T-cell (primary cell): ENCODE results near the gene FOXO3. TPM values are rescaled to one million over a fixed set of nuclear protein-coding genes. Genes with fewer than 3 reads are reported as not detected.

Experiments used
- ATAC-seq, 4 experiments: fragments of 200-7000 bp in 3 of 4; fragments of 150-1000 bp in 1 of 4; cut with Tn5 transposase; replicated peaks in 1 of 4; 1 replicate in 3 of 4; 2 replicates in 1 of 4; pipeline ENCODE4 v1.10.0; 2021; ENCODE audit warnings: moderate library complexity in 3 of 4, mild to moderate bottlenecking in 2 of 4, moderate number of reproducible peaks in 1 of 4
- CTCF ChIA-PET, 2 donors: fragments of 300-600 bp; sonication (Branson Sonifier 250); formaldehyde crosslinking; loops; one replicate each; lab custom pipeline; 2022; ENCODE audit warnings: antibody characterized with exemption in 2 of 2; lab: Charles Lee
- POLR2A ChIA-PET, 2 donors: fragments of 300-600 bp; sonication (Branson Sonifier 250); formaldehyde crosslinking; loops; one replicate each; lab custom pipeline; 2022; ENCODE audit warnings: antibody characterized with exemption in 2 of 2; lab: Charles Lee
- DNase-seq, 35 experiments: peaks; one replicate each; pipeline versions ENCODE4 v3.0.0 to v3.0.0-alpha.2; 2013 to 2023
- H3K27ac ChIP-seq: one replicate; pipeline ENCODE4 v1.5.1; 2013; ENCODE audit warnings: low read length
- H3K27me3 ChIP-seq, 2 experiments: replicated peaks in 1 of 2; 1 replicate in 1 of 2; 2 replicates in 1 of 2; pipeline versions ENCODE4 v1.6.1 to v1.7.0; 2013; ENCODE audit warnings: low read length in 1 of 2, mixed read lengths in 1 of 2; ENCODE audit not compliant: control insufficient read depth in 2 of 2, insufficient read depth in 2 of 2; ENCODE audit errors: extremely low read depth in 1 of 2
- H3K36me3 ChIP-seq, 2 donors: 1 replicate in 1 of 2; 2 replicates in 1 of 2; pipeline versions ENCODE4 v1.6.1 to v1.7.0; 2013; ENCODE audit warnings: low read length in 1 of 2; ENCODE audit not compliant: control insufficient read depth in 2 of 2, insufficient read depth in 1 of 2; ENCODE audit errors: extremely low read depth in 1 of 2
- H3K4me1 ChIP-seq, 2 experiments: 1 replicate in 1 of 2; 2 replicates in 1 of 2; pipeline versions ENCODE4 v1.6.1 to v1.7.0; 2013; ENCODE audit warnings: low read length in 2 of 2, mixed read lengths in 1 of 2; ENCODE audit not compliant: insufficient read depth in 2 of 2, control insufficient read depth in 1 of 2; ENCODE audit errors: extremely low read depth in 1 of 2
- H3K4me3 ChIP-seq, 2 donors: 1 replicate in 1 of 2; 2 replicates in 1 of 2; pipeline versions ENCODE4 v1.5.1 to v1.7.0; 2013; ENCODE audit warnings: mild to moderate bottlenecking in 2 of 2, low read length in 1 of 2, moderate library complexity in 1 of 2; ENCODE audit not compliant: control insufficient read depth in 1 of 2; ENCODE audit errors: extremely low read depth in 1 of 2
- H3K9me3 ChIP-seq: 2 replicates; pipeline ENCODE4 v1.7.0; 2013
- H3K27ac Mint-ChIP-seq, 2 donors: one replicate each; pipeline ENCODE4 v1.8.0; 2020 to 2021; ENCODE audit warnings: mild to moderate bottlenecking in 2 of 2, mixed read lengths in 2 of 2
- H3K27me3 Mint-ChIP-seq, 2 donors: one replicate each; pipeline ENCODE4 v1.8.0; 2021 to 2022; ENCODE audit warnings: mixed read lengths in 2 of 2
- H3K36me3 Mint-ChIP-seq: one replicate; pipeline ENCODE4 v1.8.0; 2021; ENCODE audit warnings: mixed read lengths
- H3K4me1 Mint-ChIP-seq, 3 donors: one replicate each; pipeline ENCODE4 v1.8.0; 2020 to 2022; ENCODE audit warnings: mixed read lengths in 3 of 3, mild to moderate bottlenecking in 1 of 3
- H3K4me3 Mint-ChIP-seq, 3 donors: one replicate each; pipeline ENCODE4 v1.8.0; 2020 to 2022; ENCODE audit warnings: mild to moderate bottlenecking in 3 of 3, mixed read lengths in 3 of 3, moderate library complexity in 3 of 3
- H3K9me3 Mint-ChIP-seq, 3 donors: one replicate each; pipeline ENCODE4 v1.8.0; 2020 to 2022; ENCODE audit warnings: mixed read lengths in 3 of 3
- WGBS: methylation state at CpG from one replicate; pipeline ENCODE4 v1.1.5; 2013; ENCODE audit warnings: missing lambda C conversion rate; ENCODE audit not compliant: insufficient coverage; 5-methylcytosine and 5-hydroxymethylcytosine counted together
- total RNA-seq, 35 experiments: library from RNA in 6 of 35; stranded (reverse) in 6 of 35; fragments of 120-200 nt in 1 of 35; gene quantifications; one replicate each; pipeline versions ENCODE4 v1.2.1 to v1.2.4 and lab custom pipeline; 2013 to 2026

The FOXO3 gene
- total RNA-seq, 5 donors from 2014 or later (not counting 1 experiment from before 2014, with no cell fraction given) = 21.5 to 26.2 (median 22.2) TPM

GRCh38 chr6:108697561-108698161 is 136.9 kb downstream of the FOXO3 start:
- H3K27me3 Mint-ChIP-seq = no peaks in the 10 kb centered on the region
- no peaks in the 10 kb centered on the region for H3K4me1 ChIP-seq
- ATAC-seq = no peak
- H3K27ac ChIP-seq = no peak overlapping the region
- no peak overlapping the region for H3K4me3 Mint-ChIP-seq
- peaks cover 15% of the 10 kb centered on the region for H3K36me3 Mint-ChIP-seq
- H3K4me1 Mint-ChIP-seq = no peaks in the 10 kb centered on the region
- H3K4me3 ChIP-seq = no peak overlapping the region
- ChIA-PET POLR2A (no interaction called here), CTCF (no interaction called here)
- H3K36me3 ChIP-seq = no peaks in the 10 kb centered on the region
- H3K27ac Mint-ChIP-seq = no peak overlapping the region
- peaks cover 6 to 25% (median 13%) of the 10 kb centered on the region in 3 donors for H3K9me3 Mint-ChIP-seq
- H3K27me3 ChIP-seq = no peaks in the 10 kb centered on the region
- 87% methylated on average over 12 of the region's 15 CpGs for WGBS
- peaks cover 2% of the 10 kb centered on the region for H3K9me3 ChIP-seq
- no peak for DNase-seq

GRCh38 chr6:108698593-108699289 is 138.0 kb downstream of the FOXO3 start:
- Mint-ChIP-seq H3K4me3 (no peak overlapping the region), H3K27me3 (no peaks in the 10 kb centered on the region), H3K36me3 (peaks cover 15% of the 10 kb centered on the region), H3K27ac (no peak overlapping the region), H3K9me3 (peaks cover 6 to 33% (median 18%) of the 10 kb centered on the region in 3 donors), H3K4me1 (no peaks in the 10 kb centered on the region)
- Histone ChIP-seq H3K36me3 (no peaks in the 10 kb centered on the region), H3K27me3 (no peaks in the 10 kb centered on the region), H3K27ac (no peak overlapping the region), H3K4me3 (no peak overlapping the region), H3K4me1 (no peaks in the 10 kb centered on the region), H3K9me3 (peaks cover 2% of the 10 kb centered on the region)
- CTCF ChIA-PET = no interaction called here
- 80% methylated on average over 4 of the region's 11 CpGs for WGBS
- DNase-seq (no peak), ATAC-seq (no peak)
- POLR2A ChIA-PET = no interaction called here

GRCh38 chr6:108699290-108700041 is 138.7 kb downstream of the FOXO3 start:
- Histone ChIP-seq H3K9me3 (peaks cover 2% of the 10 kb centered on the region), H3K36me3 (no peaks in the 10 kb centered on the region), H3K4me3 (no peak overlapping the region), H3K27me3 (no peaks in the 10 kb centered on the region), H3K4me1 (no peaks in the 10 kb centered on the region), H3K27ac (no peak overlapping the region)
- 92% methylated on average over 17 of the region's 17 CpGs for WGBS
- Mint-ChIP-seq H3K27ac (no peak overlapping the region), H3K36me3 (peaks cover 15% of the 10 kb centered on the region), H3K4me3 (no peak overlapping the region), H3K27me3 (no peaks in the 10 kb centered on the region), H3K4me1 (no peaks in the 10 kb centered on the region), H3K9me3 (peaks cover 6 to 33% (median 18%) of the 10 kb centered on the region in 3 donors)
- DNase-seq (no peak), ATAC-seq (no peak)
- ChIA-PET POLR2A (no interaction called here), CTCF (no interaction called here)

- ATAC-seq = no peak
These were observed 141.6 kb downstream of the FOXO3 start for GRCh38 chr6:108702106-108702851.

GRCh38 chr6:108706649-108707048 is 145.9 kb downstream of the FOXO3 start:
- ChIA-PET POLR2A (no interaction called here), CTCF (interaction anchor here in 1 of 2 donors (1.0 kb wide), 1 partner anchor 8 kb away, joined by 3 read pairs; no protein-coding TSS in a partner anchor)
- peaks cover 3% of the 10 kb centered on the region for H3K36me3 Mint-ChIP-seq
- Histone ChIP-seq H3K27ac (no peak overlapping the region), H3K36me3 (no peaks in the 10 kb centered on the region), H3K4me3 (no peak overlapping the region), H3K27me3 (no peaks in the 10 kb centered on the region), H3K4me1 (no peaks in the 10 kb centered on the region), H3K9me3 (peaks cover 2% of the 10 kb centered on the region)
- DNase-seq = no peak
- ATAC-seq = no peak
- peaks cover 3 to 18% (median 9%) of the 10 kb centered on the region in 3 donors for H3K9me3 Mint-ChIP-seq
- no peaks in the 10 kb centered on the region for H3K4me1 Mint-ChIP-seq
- H3K4me3 Mint-ChIP-seq = no peak overlapping the region
- H3K27me3 Mint-ChIP-seq = no peaks in the 10 kb centered on the region
- H3K27ac Mint-ChIP-seq = no peak overlapping the region
- 87% methylated on average over 7 of the region's 8 CpGs for WGBS

More at GRCh38 chr6:108702106-108702851, 141.6 kb downstream of the FOXO3 start:
- no CpG with 5 or more reads among the region's 1 CpG for WGBS
- H3K4me1 ChIP-seq = no peaks in the 10 kb centered on the region
- no peaks in the 10 kb centered on the region for H3K27me3 ChIP-seq
- peaks cover 10% of the 10 kb centered on the region for H3K36me3 Mint-ChIP-seq
- H3K4me1 Mint-ChIP-seq = no peaks in the 10 kb centered on the region
- no peaks in the 10 kb centered on the region for H3K36me3 ChIP-seq
- H3K9me3 ChIP-seq = peaks cover 2% of the 10 kb centered on the region
- POLR2A ChIA-PET = no interaction called here
- H3K27ac ChIP-seq = no peak overlapping the region
- DNase-seq = no peak
- CTCF ChIA-PET = no interaction called here
- H3K27me3 Mint-ChIP-seq = no peaks in the 10 kb centered on the region
- no peak overlapping the region for H3K4me3 ChIP-seq
- no peak overlapping the region for H3K4me3 Mint-ChIP-seq
- H3K9me3 Mint-ChIP-seq = peaks cover 6 to 33% (median 18%) of the 10 kb centered on the region in 3 donors
- H3K27ac Mint-ChIP-seq = no peak overlapping the region
